Panc1 (cell line): Measurements from ENCODE around the gene SI. TPM values are rescaled to one million over a fixed set of nuclear protein-coding genes. Genes with fewer than 3 reads are reported as not detected.

Experiments
- ATAC-seq: fragments of 200-7000 bp; cut with Tn5 transposase; 2 replicates; pipeline ENCODE4 v1.9.1; 2020; ENCODE audit warnings: mild to moderate bottlenecking, moderate library complexity
- BruUV-seq: library from RNA; stranded (reverse); fragments of 400-500 nt; replicated peaks from 2 replicates; lab custom pipeline; 2021; lab: Mats Ljungman, UMichigan
- CTCF ChIA-PET: fragments of 300-600 bp; sonication (Branson Sonifier 250); formaldehyde crosslinking; loops from one replicate; lab custom pipeline; 2022; ENCODE audit warnings: antibody characterized with exemption; lab: Charles Lee
- POLR2A ChIA-PET: fragments of 300-600 bp; sonication (Branson Sonifier 250); formaldehyde crosslinking; loops from one replicate; lab custom pipeline; 2022; ENCODE audit warnings: antibody characterized with exemption; lab: Charles Lee
- DNase-seq: peaks from one replicate; pipeline ENCODE4 v3.0.0-alpha.2; 2010; ENCODE audit warnings: low read depth, low spot score
- H3K27ac ChIP-seq: 2 replicates; pipeline ENCODE4 v1.5.1; 2011; ENCODE audit warnings: mild to moderate bottlenecking, low read length, inconsistent platforms
- H3K27me3 ChIP-seq: fragments of 200-500 bp; sonication (Bioruptor generic); 2 replicates; pipeline ENCODE4 v1.6.0; 2014; ENCODE audit warnings: low read length, inconsistent platforms; ENCODE audit not compliant: control insufficient read depth, insufficient read depth
- H3K36me3 ChIP-seq: fragments of 200-500 bp; sonication (Bioruptor generic); 2 replicates; pipeline ENCODE4 v1.5.1; 2014; ENCODE audit warnings: inconsistent platforms, mild to moderate bottlenecking, low read length, moderate library complexity; ENCODE audit not compliant: control insufficient read depth, insufficient read depth
- H3K4me1 ChIP-seq: 2 replicates; pipeline ENCODE4 v1.5.1; 2011; ENCODE audit warnings: inconsistent platforms, mild to moderate bottlenecking, low read length, moderate library complexity; ENCODE audit not compliant: control insufficient read depth, insufficient read depth
- H3K4me3 ChIP-seq, 2 experiments: 2 replicates each; pipeline ENCODE4 v1.5.1; 2011 to 2012; ENCODE audit warnings: low read depth in 2 of 2, low read length in 2 of 2, mild to moderate bottlenecking in 2 of 2, inconsistent platforms in 1 of 2, moderate library complexity in 1 of 2
- H3K9me3 ChIP-seq: fragments of 200-500 bp; sonication (Bioruptor generic); 2 replicates; pipeline ENCODE4 v1.5.1; 2014; ENCODE audit warnings: low read depth, mild to moderate bottlenecking, inconsistent platforms, low read length, moderate library complexity; ENCODE audit not compliant: control insufficient read depth, insufficient read depth
- POLR2AphosphoS5 ChIP-seq: IDR thresholded peaks from 2 replicates; pipeline ENCODE4 v1.6.1; 2012; ENCODE audit warnings: mild to moderate bottlenecking, low read depth, low read length, moderate library complexity
- SIN3A ChIP-seq: IDR thresholded peaks from 2 replicates; pipeline ENCODE4 v1.6.1; 2012; ENCODE audit warnings: low read depth, mild to moderate bottlenecking, low read length, moderate library complexity, borderline replicate concordance; ENCODE audit not compliant: insufficient read depth
- TCF7L2 ChIP-seq: IDR thresholded peaks from 2 replicates; pipeline ENCODE4 v1.6.1; 2011; ENCODE audit warnings: mild to moderate bottlenecking, low read depth, low read length, inconsistent platforms
- in situ Hi-C: cut with HindIII; loops from 2 replicates; pipeline ENCODE4 v1.10.0; 2016; ENCODE audit warnings: low sequenced_read_pairs, low pct_unique_long_range_greater_than_20kb
- intact Hi-C: fragments of 100-400 bp; cut with micrococcal nuclease; formaldehyde crosslinking; loops from one replicate; pipeline ENCODE4 v1.10.0; 2022; ENCODE audit not compliant: unreplicated experiment
- total RNA-seq: library from RNA; stranded (reverse); gene quantifications from one replicate; pipeline ENCODE4 v1.2.1, GENCODE V29; 2021; ENCODE audit not compliant: unreplicated experiment
- TF ChIP-seq, protein P1 (sequence below): fragments of 450-650 bp; IDR thresholded peaks from 2 replicates; pipeline ENCODE4 v1.5.1; 2017; ENCODE audit warnings: mild to moderate bottlenecking
- TF ChIP-seq, protein P2 (sequence below), 2 experiments: IDR thresholded peaks; 2 replicates each; pipeline ENCODE4 v1.6.1; 2011 to 2012; ENCODE audit warnings: low read depth in 2 of 2, control low read depth in 1 of 2, low read length in 1 of 2, mild to moderate bottlenecking in 1 of 2, moderate library complexity in 1 of 2; ENCODE audit not compliant: insufficient read depth in 1 of 2

Gene SI
- total RNA-seq, 1 experiment from 2014 or later: not detected

DNA sequence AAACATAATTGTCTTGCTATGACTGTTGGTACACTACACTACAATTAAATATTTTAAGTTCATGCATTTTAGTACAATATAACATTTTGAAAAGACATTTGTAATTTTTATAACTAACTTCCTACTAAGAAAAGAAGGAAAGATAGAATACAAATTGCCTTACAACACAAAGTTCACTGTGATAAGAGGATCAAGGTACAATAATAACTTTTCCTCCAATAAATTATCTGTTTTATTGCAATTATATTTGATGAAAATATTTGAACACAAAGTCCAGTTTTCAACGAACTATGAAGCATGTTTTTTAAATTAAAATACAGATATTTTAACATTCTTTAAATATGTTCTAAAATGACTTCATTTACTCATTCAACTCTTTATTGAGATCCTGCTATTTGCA is 33.1 kb upstream of the SI start:
- H3K4me1 ChIP-seq: no peaks in the 10 kb centered on the region
- DNase-seq (no peak), ATAC-seq (no peak)
- BruUV-seq: no TSS peak
- H3K36me3 ChIP-seq: no peaks in the 10 kb centered on the region
- no peaks in the 10 kb centered on the region for H3K27me3 ChIP-seq
- no peaks in the 10 kb centered on the region for H3K9me3 ChIP-seq
- POLR2A ChIA-PET: no interaction called here
- CTCF ChIA-PET: no interaction called here
- in situ Hi-C loops: no loop called here
- intact Hi-C loops: no loop called here
- H3K4me3 ChIP-seq: no peak overlapping the region
- TF ChIP-seq, protein P1, sequence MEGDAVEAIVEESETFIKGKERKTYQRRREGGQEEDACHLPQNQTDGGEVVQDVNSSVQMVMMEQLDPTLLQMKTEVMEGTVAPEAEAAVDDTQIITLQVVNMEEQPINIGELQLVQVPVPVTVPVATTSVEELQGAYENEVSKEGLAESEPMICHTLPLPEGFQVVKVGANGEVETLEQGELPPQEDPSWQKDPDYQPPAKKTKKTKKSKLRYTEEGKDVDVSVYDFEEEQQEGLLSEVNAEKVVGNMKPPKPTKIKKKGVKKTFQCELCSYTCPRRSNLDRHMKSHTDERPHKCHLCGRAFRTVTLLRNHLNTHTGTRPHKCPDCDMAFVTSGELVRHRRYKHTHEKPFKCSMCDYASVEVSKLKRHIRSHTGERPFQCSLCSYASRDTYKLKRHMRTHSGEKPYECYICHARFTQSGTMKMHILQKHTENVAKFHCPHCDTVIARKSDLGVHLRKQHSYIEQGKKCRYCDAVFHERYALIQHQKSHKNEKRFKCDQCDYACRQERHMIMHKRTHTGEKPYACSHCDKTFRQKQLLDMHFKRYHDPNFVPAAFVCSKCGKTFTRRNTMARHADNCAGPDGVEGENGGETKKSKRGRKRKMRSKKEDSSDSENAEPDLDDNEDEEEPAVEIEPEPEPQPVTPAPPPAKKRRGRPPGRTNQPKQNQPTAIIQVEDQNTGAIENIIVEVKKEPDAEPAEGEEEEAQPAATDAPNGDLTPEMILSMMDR: no peak
- TF ChIP-seq TCF7L2 (no peak), SIN3A (no peak), POLR2AphosphoS5 (no peak)
- TF ChIP-seq, protein P2, sequence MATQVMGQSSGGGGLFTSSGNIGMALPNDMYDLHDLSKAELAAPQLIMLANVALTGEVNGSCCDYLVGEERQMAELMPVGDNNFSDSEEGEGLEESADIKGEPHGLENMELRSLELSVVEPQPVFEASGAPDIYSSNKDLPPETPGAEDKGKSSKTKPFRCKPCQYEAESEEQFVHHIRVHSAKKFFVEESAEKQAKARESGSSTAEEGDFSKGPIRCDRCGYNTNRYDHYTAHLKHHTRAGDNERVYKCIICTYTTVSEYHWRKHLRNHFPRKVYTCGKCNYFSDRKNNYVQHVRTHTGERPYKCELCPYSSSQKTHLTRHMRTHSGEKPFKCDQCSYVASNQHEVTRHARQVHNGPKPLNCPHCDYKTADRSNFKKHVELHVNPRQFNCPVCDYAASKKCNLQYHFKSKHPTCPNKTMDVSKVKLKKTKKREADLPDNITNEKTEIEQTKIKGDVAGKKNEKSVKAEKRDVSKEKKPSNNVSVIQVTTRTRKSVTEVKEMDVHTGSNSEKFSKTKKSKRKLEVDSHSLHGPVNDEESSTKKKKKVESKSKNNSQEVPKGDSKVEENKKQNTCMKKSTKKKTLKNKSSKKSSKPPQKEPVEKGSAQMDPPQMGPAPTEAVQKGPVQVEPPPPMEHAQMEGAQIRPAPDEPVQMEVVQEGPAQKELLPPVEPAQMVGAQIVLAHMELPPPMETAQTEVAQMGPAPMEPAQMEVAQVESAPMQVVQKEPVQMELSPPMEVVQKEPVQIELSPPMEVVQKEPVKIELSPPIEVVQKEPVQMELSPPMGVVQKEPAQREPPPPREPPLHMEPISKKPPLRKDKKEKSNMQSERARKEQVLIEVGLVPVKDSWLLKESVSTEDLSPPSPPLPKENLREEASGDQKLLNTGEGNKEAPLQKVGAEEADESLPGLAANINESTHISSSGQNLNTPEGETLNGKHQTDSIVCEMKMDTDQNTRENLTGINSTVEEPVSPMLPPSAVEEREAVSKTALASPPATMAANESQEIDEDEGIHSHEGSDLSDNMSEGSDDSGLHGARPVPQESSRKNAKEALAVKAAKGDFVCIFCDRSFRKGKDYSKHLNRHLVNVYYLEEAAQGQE (IDR thresholded peaks at IDR 0.05; ENCODE audit: insufficient read depth in 1 of 2, low read depth in 2 of 2, low read length in 1 of 2): no peak
- no peak overlapping the region for H3K27ac ChIP-seq

DNA sequence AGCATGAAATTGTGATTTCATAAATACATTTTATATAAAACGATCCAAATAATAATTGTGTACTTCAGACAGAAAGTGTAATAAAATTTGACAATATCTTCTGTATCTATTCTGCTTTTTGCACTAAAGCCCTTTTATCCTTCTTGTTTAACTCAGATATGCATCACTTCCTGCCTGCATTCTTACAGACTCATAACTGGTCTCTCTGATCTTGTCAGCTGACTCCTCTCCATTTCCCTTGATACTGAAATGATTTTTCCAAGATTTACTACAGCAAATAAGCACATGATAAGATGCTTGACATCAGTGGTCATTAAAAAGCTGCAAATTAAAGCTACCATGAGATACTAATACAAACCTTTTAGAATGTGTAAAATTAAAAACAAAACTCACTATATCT is 25.3 kb upstream of the SI start:
- BruUV-seq: no TSS peak
- no peaks in the 10 kb centered on the region for H3K36me3 ChIP-seq
- ChIA-PET CTCF (no interaction called here), POLR2A (no interaction called here)
- DNase-seq (no peak), ATAC-seq (no peak)
- no peaks in the 10 kb centered on the region for H3K9me3 ChIP-seq
- no peak for TF ChIP-seq POLR2AphosphoS5
- TF ChIP-seq, protein P2 (IDR thresholded peaks at IDR 0.05; ENCODE audit: insufficient read depth in 1 of 2, low read depth in 2 of 2, low read length in 1 of 2): no peak
- no peak for TF ChIP-seq TCF7L2
- TF ChIP-seq SIN3A: no peak
- TF ChIP-seq, protein P1: no peak
- intact Hi-C loops (no loop called here), in situ Hi-C loops (no loop called here)
- H3K4me1 ChIP-seq: no peaks in the 10 kb centered on the region
- H3K4me3 ChIP-seq: no peak overlapping the region
- no peaks in the 10 kb centered on the region for H3K27me3 ChIP-seq
- H3K27ac ChIP-seq: no peak overlapping the region
